Naive B cell (primary cell): ENCODE results near the gene PWP1. TPM values are rescaled to one million over a fixed set of nuclear protein-coding genes. Genes with fewer than 3 reads are reported as not detected.

ENCODE experiments used
- ATAC-seq, 2 donors: fragments of 150-1000 bp; cut with Tn5 transposase; 2 replicates each; pipeline ENCODE4 v1.10.0; 2021; ENCODE audit warnings: low read depth in 2 of 2, mild to moderate bottlenecking in 2 of 2, moderate library complexity in 2 of 2
- DNase-seq: peaks from one replicate; pipeline ENCODE4 v3.0.0; 2022
- H3K27ac Mint-ChIP-seq, 6 donors: one replicate each; pipeline ENCODE4 v1.8.0; 2020 to 2022; ENCODE audit warnings: mild to moderate bottlenecking in 6 of 6, mixed read lengths in 6 of 6, moderate library complexity in 5 of 6, inconsistent platforms in 2 of 6
- H3K27me3 Mint-ChIP-seq, 3 donors: one replicate each; pipeline ENCODE4 v1.8.0; 2021 to 2022; ENCODE audit warnings: mixed read lengths in 3 of 3, mild to moderate bottlenecking in 1 of 3
- H3K36me3 Mint-ChIP-seq, 2 donors: one replicate each; pipeline ENCODE4 v1.8.0; 2020 to 2022; ENCODE audit warnings: mixed read lengths in 2 of 2, inconsistent platforms in 1 of 2, mild to moderate bottlenecking in 1 of 2
- H3K4me1 Mint-ChIP-seq, 3 donors: one replicate each; pipeline ENCODE4 v1.8.0; 2020 to 2022; ENCODE audit warnings: mixed read lengths in 3 of 3, inconsistent platforms in 1 of 3, mild to moderate bottlenecking in 1 of 3, moderate library complexity in 1 of 3
- H3K4me3 Mint-ChIP-seq, 8 donors: one replicate each; pipeline ENCODE4 v1.8.0; 2020 to 2022; ENCODE audit warnings: mild to moderate bottlenecking in 8 of 8, mixed read lengths in 8 of 8, moderate library complexity in 8 of 8, inconsistent platforms in 2 of 8
- H3K9me3 Mint-ChIP-seq, 7 donors: one replicate each; pipeline ENCODE4 v1.8.0; 2020 to 2022; ENCODE audit warnings: mixed read lengths in 7 of 7, mild to moderate bottlenecking in 5 of 7, inconsistent platforms in 2 of 7, moderate library complexity in 1 of 7
- polyA plus RNA-seq, 6 donors: library from polyadenylated mRNA; unstranded; fragments of 300-500 nt; fragmentation: Illumina TruSeq; gene quantifications; one replicate each; pipeline ENCODE4 v1.2.3, GENCODE V29; 2021; ENCODE audit warnings: low read depth in 6 of 6

PWP1 gene
- polyA plus RNA-seq, 6 donors from 2014 or later = 113 to 143 (median 129) TPM

DNA sequence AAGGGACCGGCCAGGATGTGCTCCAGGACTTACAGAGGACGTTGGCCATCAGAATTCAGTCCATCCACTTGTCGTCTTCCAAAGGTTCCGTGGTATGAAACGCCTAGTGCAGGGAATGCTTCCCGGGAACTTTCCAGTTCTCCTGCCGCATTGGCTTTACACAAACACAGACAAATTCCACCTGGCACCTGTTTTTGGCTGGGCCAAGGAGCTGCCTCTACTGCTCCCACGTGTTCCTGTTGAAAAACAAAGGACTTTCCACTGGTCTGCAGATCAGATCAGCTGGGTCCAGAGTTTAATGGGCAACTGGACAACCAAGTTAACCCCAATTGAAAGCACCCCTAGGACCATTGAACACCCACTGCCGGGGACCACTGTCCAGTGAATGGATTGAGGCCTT lies 28.0 kb upstream of the PWP1 start:
- no peak for DNase-seq
- ATAC-seq = no peak
- no peak overlapping the region for H3K4me3 Mint-ChIP-seq
- H3K9me3 Mint-ChIP-seq = no peaks in the 10 kb centered on the region
- no peaks in the 10 kb centered on the region for H3K4me1 Mint-ChIP-seq
- H3K36me3 Mint-ChIP-seq = no peaks in the 10 kb centered on the region
- peaks cover 0 to 7% (median 0%) of the 10 kb centered on the region in 3 donors for H3K27me3 Mint-ChIP-seq
- H3K27ac Mint-ChIP-seq = no peak overlapping the region

- no peak for ATAC-seq
- no peaks in the 10 kb centered on the region for H3K36me3 Mint-ChIP-seq
- H3K27me3 Mint-ChIP-seq = peaks cover 0 to 7% (median 7%) of the 10 kb centered on the region in 3 donors
Measured at GRCh38 chr12:107660235-107660634, 25.4 kb upstream of the PWP1 start.

GRCh38 chr12:107660861-107661415 lies 24.7 kb upstream of the PWP1 start:
- Mint-ChIP-seq H3K36me3 (no peaks in the 10 kb centered on the region), H3K27ac (no peak overlapping the region), H3K4me3 (no peak overlapping the region), H3K4me1 (no peaks in the 10 kb centered on the region), H3K27me3 (peaks cover 6 to 14% (median 7%) of the 10 kb centered on the region in 3 donors), H3K9me3 (no peaks in the 10 kb centered on the region)
- DNase-seq (no peak), ATAC-seq (no peak)

More at GRCh38 chr12:107660235-107660634, 25.4 kb upstream of the PWP1 start:
- peak overlapping the region in 1 of 8 donors; percentile 36 for H3K4me3 Mint-ChIP-seq
- H3K9me3 Mint-ChIP-seq = no peaks in the 10 kb centered on the region
- DNase-seq = no peak
- no peak overlapping the region for H3K27ac Mint-ChIP-seq
- no peaks in the 10 kb centered on the region for H3K4me1 Mint-ChIP-seq

DNA sequence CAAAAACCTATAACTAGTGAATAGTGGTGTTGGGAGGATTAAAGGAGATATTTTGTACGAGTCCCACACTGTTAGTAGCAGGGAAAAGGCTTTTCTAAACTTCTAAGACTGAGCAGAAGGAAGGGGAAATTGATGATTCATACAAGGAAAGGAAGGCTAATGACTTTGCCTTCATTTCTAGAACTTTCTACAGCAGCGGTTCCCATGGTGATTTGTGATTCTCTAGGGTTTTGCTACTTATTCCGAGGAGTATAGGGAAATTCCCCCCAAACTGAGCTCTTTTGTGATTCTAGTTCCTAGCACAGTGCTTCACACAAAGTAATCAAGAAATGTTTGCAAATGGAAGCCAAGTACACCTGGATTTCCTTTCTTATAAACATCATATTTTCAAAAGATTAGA lies 23.8 kb upstream of the PWP1 start:
- ATAC-seq = no peak
- DNase-seq = no peak
- H3K9me3 Mint-ChIP-seq = no peaks in the 10 kb centered on the region
- peaks cover 7 to 19% (median 15%) of the 10 kb centered on the region in 3 donors for H3K27me3 Mint-ChIP-seq
- H3K4me1 Mint-ChIP-seq = no peaks in the 10 kb centered on the region
- no peaks in the 10 kb centered on the region for H3K36me3 Mint-ChIP-seq
- no peak overlapping the region for H3K4me3 Mint-ChIP-seq
- H3K27ac Mint-ChIP-seq = no peak overlapping the region

- Mint-ChIP-seq H3K4me3 (no peak overlapping the region), H3K4me1 (no peaks in the 10 kb centered on the region), H3K27me3 (peaks cover 7 to 23% (median 20%) of the 10 kb centered on the region in 3 donors), H3K9me3 (no peaks in the 10 kb centered on the region), H3K27ac (peak overlapping the region in 1 of 6 donors; percentile 26), H3K36me3 (no peaks in the 10 kb centered on the region)
- DNase-seq (no peak), ATAC-seq (no peak)
Measured at GRCh38 chr12:107662484-107662883, 23.1 kb upstream of the PWP1 start.

- no peak for ATAC-seq
- H3K4me3 Mint-ChIP-seq = peak overlapping the region in 1 of 8 donors; percentile 31
- no peak for DNase-seq
- peak overlapping the region in 2 of 6 donors; percentile 18 to 42 for H3K27ac Mint-ChIP-seq
- H3K27me3 Mint-ChIP-seq = peaks cover 7 to 29% (median 24%) of the 10 kb centered on the region in 3 donors
- no peaks in the 10 kb centered on the region for H3K36me3 Mint-ChIP-seq
- no peaks in the 10 kb centered on the region for H3K4me1 Mint-ChIP-seq
- no peaks in the 10 kb centered on the region for H3K9me3 Mint-ChIP-seq
Measured at GRCh38 chr12:107663277-107663676, 22.3 kb upstream of the PWP1 start.

GRCh38 chr12:107666009-107666408 lies 19.6 kb upstream of the PWP1 start:
- DNase-seq = no peak
- Mint-ChIP-seq H3K4me1 (no peaks in the 10 kb centered on the region), H3K27ac (no peak overlapping the region), H3K36me3 (no peaks in the 10 kb centered on the region), H3K9me3 (no peaks in the 10 kb centered on the region), H3K27me3 (peaks cover 12 to 44% (median 43%) of the 10 kb centered on the region in 3 donors), H3K4me3 (no peak overlapping the region)
- ATAC-seq = no peak

GRCh38 chr12:107667464-107667863 lies 18.1 kb upstream of the PWP1 start:
- Mint-ChIP-seq H3K4me3 (no peak overlapping the region), H3K27me3 (peaks cover 10 to 48% (median 44%) of the 10 kb centered on the region in 3 donors), H3K27ac (no peak overlapping the region), H3K9me3 (no peaks in the 10 kb centered on the region), H3K36me3 (no peaks in the 10 kb centered on the region), H3K4me1 (no peaks in the 10 kb centered on the region)
- DNase-seq (no peak), ATAC-seq (no peak)

DNA sequence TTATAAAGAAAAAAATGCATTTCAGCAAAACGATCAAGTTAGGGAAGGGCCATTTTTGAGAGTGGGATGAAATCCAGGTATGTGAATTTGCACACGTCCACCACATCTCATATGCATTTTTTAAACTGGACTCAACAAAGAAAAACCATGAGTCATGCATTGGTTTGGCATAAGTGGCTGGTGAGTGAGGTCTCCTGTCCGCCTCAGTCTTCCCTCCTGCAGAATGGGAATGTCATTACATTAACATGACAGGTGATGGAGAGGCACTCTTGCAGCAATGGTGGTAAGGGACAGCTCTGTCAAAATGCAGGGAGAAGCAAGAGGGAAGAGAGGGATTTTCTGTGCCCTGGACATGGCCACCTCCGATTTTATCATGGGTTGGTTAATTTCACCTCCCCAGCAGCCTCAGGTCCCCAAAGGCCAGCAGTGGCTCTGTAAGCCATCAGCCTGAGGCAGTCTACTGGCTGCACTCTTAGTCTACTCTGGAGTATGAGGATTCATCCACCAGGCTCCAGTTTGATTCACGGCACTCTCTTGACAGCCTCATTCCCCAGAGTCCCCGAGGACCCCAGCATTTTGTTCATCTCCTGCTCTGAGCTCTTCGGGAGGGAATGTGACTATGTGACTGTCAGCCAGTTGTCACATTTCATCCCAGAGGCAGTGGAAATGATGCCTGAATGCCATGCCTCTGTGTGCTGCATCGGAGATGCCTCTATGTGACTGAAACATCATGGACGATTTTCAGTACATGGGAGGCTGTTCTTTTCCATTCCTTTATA lies 17.1 kb upstream of the PWP1 start:
- H3K36me3 Mint-ChIP-seq = no peaks in the 10 kb centered on the region
- peaks cover 9 to 55% (median 40%) of the 10 kb centered on the region in 3 donors for H3K27me3 Mint-ChIP-seq
- DNase-seq (no peak), ATAC-seq (no peak)
- H3K9me3 Mint-ChIP-seq = no peaks in the 10 kb centered on the region
- no peak overlapping the region for H3K4me3 Mint-ChIP-seq
- no peaks in the 10 kb centered on the region for H3K4me1 Mint-ChIP-seq
- no peak overlapping the region for H3K27ac Mint-ChIP-seq

GRCh38 chr12:107669946-107670345 lies 15.7 kb upstream of the PWP1 start:
- no peaks in the 10 kb centered on the region for H3K9me3 Mint-ChIP-seq
- ATAC-seq (no peak), DNase-seq (no peak)
- H3K27ac Mint-ChIP-seq = no peak overlapping the region
- H3K4me3 Mint-ChIP-seq = no peak overlapping the region
- H3K4me1 Mint-ChIP-seq = no peaks in the 10 kb centered on the region
- H3K27me3 Mint-ChIP-seq = peaks cover 9 to 56% (median 39%) of the 10 kb centered on the region in 3 donors
- no peaks in the 10 kb centered on the region for H3K36me3 Mint-ChIP-seq

DNA sequence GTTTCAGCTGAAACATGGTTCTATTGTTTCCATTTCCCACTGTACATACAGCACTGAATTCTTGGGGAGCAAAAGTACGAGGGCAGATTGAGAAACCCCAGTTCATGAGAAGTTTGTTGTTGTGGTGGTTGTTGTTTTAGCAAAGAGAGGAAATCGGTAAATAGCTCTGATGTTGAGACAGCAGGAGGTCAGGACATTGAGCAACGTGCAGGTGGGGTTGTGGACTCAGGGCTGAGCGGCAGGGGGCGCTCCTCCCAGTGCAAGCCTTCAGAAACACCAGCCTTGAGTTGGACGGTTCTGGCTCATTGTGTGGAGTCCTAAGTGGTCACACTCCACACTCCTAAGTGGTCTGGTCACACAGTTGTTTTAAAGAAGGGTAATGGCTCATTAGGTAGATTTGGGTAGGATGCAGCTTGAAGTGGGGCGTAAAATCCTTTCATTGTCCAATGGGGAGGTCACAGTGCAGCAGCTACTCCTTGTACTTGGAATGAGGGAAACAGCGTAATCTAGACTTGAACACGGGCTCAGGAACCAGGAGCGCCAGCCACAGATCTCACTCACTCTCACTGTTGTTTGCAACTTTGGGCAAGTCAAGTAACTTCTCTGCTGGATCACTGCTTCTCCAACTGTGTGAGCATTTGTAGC lies 14.5 kb upstream of the PWP1 start:
- no peaks in the 10 kb centered on the region for H3K9me3 Mint-ChIP-seq
- peaks cover 9 to 48% (median 29%) of the 10 kb centered on the region in 3 donors for H3K27me3 Mint-ChIP-seq
- no peaks in the 10 kb centered on the region for H3K4me1 Mint-ChIP-seq
- no peak for DNase-seq
- peak overlapping the region in 1 of 6 donors; percentile 28 for H3K27ac Mint-ChIP-seq
- H3K36me3 Mint-ChIP-seq = no peaks in the 10 kb centered on the region
- H3K4me3 Mint-ChIP-seq = peak overlapping the region in 1 of 8 donors; percentile 27
- ATAC-seq = peak in 1 of 2 donors; percentile 36

DNA sequence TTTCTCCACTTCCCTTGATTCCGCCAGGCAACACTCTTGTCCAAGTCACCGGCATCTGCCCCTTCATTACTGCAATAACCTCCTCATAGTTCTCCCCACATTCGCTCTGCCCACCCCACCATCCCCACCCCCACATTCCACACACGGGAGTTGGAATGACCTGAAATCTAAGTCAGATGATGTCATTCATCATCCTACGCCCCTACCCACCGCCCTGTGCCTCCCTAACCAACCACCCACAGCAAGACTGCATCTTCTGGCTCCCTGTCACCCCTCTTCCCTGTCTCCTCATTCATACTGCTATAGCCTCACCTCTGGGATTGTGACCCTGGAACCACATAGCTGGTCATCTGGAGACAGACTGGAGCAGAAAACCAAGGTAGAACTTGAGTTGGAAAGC lies 7.9 kb upstream of the PWP1 start:
- no peaks in the 10 kb centered on the region for H3K36me3 Mint-ChIP-seq
- ATAC-seq (no peak), DNase-seq (no peak)
- no peaks in the 10 kb centered on the region for H3K9me3 Mint-ChIP-seq
- H3K4me3 Mint-ChIP-seq = no peak overlapping the region
- H3K27ac Mint-ChIP-seq = peak overlapping the region in 3 of 6 donors; percentile 21 to 71 (median 36)
- peaks cover 0 to 6% (median 0%) of the 10 kb centered on the region in 3 donors for H3K4me1 Mint-ChIP-seq
- H3K27me3 Mint-ChIP-seq = peaks cover 13 to 24% (median 22%) of the 10 kb centered on the region in 3 donors

GRCh38 chr12:107679336-107679735 lies 6.3 kb upstream of the PWP1 start:
- no peaks in the 10 kb centered on the region for H3K36me3 Mint-ChIP-seq
- peaks cover 13 to 24% (median 16%) of the 10 kb centered on the region in 3 donors for H3K27me3 Mint-ChIP-seq
- H3K9me3 Mint-ChIP-seq = no peaks in the 10 kb centered on the region
- ATAC-seq = no peak
- DNase-seq = no peak
- H3K27ac Mint-ChIP-seq = no peak overlapping the region
- H3K4me3 Mint-ChIP-seq = no peak overlapping the region
- peaks cover 0 to 6% (median 0%) of the 10 kb centered on the region in 3 donors for H3K4me1 Mint-ChIP-seq

DNA sequence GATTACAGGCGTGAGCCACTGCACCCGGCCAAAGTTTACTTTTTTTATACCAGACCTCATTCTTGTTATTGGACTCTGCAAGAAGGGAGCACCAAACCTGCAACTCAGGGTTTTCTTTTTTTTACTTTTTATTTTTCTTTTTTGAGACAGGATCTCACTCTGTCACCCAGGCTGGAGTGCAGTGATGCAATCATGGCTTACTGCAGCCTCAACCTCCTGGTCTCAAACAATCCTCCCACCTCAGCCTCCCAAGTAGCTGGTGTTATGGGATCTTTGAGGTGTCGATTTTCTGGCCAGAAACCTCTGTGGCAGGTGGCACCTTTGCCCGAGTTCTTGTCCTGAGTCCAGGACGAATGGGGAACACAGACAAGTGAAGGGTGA lies 4.2 kb upstream of the PWP1 start:
- Mint-ChIP-seq H3K27ac (no peak overlapping the region), H3K4me1 (peaks cover 14 to 22% (median 20%) of the 10 kb centered on the region in 3 donors), H3K9me3 (peaks cover 0 to 3% (median 0%) of the 10 kb centered on the region in 7 donors), H3K27me3 (peaks cover 11 to 23% (median 16%) of the 10 kb centered on the region in 3 donors), H3K36me3 (peaks cover 0 to 9% of the 10 kb centered on the region in 2 donors), H3K4me3 (no peak overlapping the region)
- ATAC-seq (no peak), DNase-seq (no peak)
